OCI-LY3 (cell line): ENCODE results near the gene MSMB.

Experiments
- CTCF ChIP-seq: fragments of 200-600, 300-600 bp; sonication (generic); IDR thresholded peaks from 2 replicates; pipeline ENCODE4 v1.5.1; 2014; ENCODE audit warnings: antibody characterized with exemption, low read length, low read depth
- EZH2phosphoT487 ChIP-seq: fragments of 200-600 bp; shearing (Covaris generic); IDR thresholded peaks from 2 replicates; pipeline ENCODE4 v1.6.1; 2018; ENCODE audit warnings: antibody characterized with exemption, mixed run types, low read depth

DNA sequence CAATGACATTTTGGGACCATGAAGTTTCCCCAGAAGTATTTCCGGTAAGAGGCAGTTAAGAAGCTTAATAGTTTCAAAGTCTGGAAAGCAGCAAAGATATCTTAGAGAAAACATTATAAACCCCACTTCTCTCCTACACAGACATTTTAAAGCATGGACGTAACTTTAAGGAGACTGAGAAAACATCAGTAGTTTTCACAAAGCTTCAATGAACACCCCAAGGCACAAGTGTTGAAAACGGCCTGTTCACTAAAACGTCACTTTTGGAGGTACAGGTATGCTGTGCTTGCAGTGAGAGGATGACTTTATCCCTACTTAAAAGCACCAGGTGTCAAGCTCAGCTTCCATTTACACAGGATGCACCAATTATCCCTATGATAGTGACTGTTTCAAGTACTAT lies 40.7 kb downstream of the MSMB start:
- TF ChIP-seq CTCF (no peak), EZH2phosphoT487 (no peak)
